A673 (cell line): ENCODE results near the gene YOD1.

Experiments used
- CTCF ChIP-seq: fragments of 300-800, 200-600 bp; sonication (generic); conservative IDR thresholded peaks from 2 replicates; pipeline ENCODE4 v1.5.1; 2017; ENCODE audit warnings: low read depth, mild to moderate bottlenecking, antibody characterized with exemption, low read length, moderate library complexity, mixed read lengths
- EZH2 ChIP-seq: fragments of 200-600 bp; sonication (generic); IDR thresholded peaks from 2 replicates; pipeline ENCODE4 v1.6.1; 2017; ENCODE audit warnings: borderline replicate concordance, low read depth, mild to moderate bottlenecking, mixed read lengths, antibody characterized with exemption, low read length; ENCODE audit not compliant: poor library complexity, severe bottlenecking

DNA sequence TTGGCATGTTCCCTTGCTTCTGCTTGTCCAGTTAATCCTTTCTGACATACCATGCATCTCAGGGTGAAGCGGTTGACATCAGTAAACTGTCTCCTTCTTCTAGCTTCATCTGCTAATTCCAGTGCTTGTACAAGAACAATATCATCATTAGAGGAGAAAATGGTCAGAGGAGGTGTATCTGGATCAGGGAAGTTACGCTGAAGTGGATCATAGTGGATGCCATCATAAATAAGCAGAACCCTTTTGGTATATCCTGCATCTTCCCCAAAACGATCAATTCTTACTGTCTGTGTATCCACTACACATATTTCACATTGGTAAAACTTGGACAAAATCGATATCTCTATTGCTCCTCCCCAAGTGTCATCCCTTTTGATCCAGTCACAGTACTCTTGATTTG lies 2.0 kb downstream of the YOD1 start:
- TF ChIP-seq CTCF (no peak), EZH2 (no peak)
